NCI-H748 treated with DMSO at 0.1 percent for 48 hours (cell line): Measurements from ENCODE around the gene NMNAT3.
"Not testable (repeated sequence)": the region's sequence is repeated elsewhere in the genome, so short reads cannot be mapped to it uniquely, and the experiment has no call there.

Source experiments
- DNase-seq: peaks from one replicate; lab custom pipeline; 2025; lab: John Stamatoyannopoulos, UW

The NMNAT3 gene

GRCh38 chr3:139634111-139634635 lies 43.6 kb downstream of the NMNAT3 start:
- DNase-seq, result no peak

- no peak for DNase-seq
These were observed 44.3 kb downstream of the NMNAT3 start for GRCh38 chr3:139633511-139633910.

GRCh38 chr3:139630542-139630941 lies 47.2 kb downstream of the NMNAT3 start:
- no peak for DNase-seq

GRCh38 chr3:139629033-139629432 lies 48.7 kb downstream of the NMNAT3 start:
- no peak for DNase-seq

GRCh38 chr3:139627759-139628158 lies 50.0 kb downstream of the NMNAT3 start:
- no peak for DNase-seq

GRCh38 chr3:139620438-139620837 lies 57.3 kb downstream of the NMNAT3 start:
- DNase-seq, result no peak

GRCh38 chr3:139619484-139619883 lies 58.3 kb downstream of the NMNAT3 start:
- no peak for DNase-seq

GRCh38 chr3:139617672-139618268 lies 60.0 kb downstream of the NMNAT3 start:
- DNase-seq, result no peak

GRCh38 chr3:139611528-139611927 lies 66.2 kb downstream of the NMNAT3 start:
- DNase-seq, result no peak

- DNase-seq, result no peak
These were observed 66.9 kb downstream of the NMNAT3 start for GRCh38 chr3:139610886-139611285.

- no peak for DNase-seq
These were observed 68.8 kb downstream of the NMNAT3 start for GRCh38 chr3:139608924-139609323.

- DNase-seq, result no peak
These were observed 69.7 kb downstream of the NMNAT3 start for GRCh38 chr3:139608108-139608380.

GRCh38 chr3:139607257-139608107 lies 70.3 kb downstream of the NMNAT3 start:
- DNase-seq, result no peak

GRCh38 chr3:139602003-139602402 lies 75.8 kb downstream of the NMNAT3 start:
- no peak for DNase-seq

GRCh38 chr3:139601191-139601961 lies 76.4 kb downstream of the NMNAT3 start:
- no peak for DNase-seq

- no peak for DNase-seq
These were observed 79.8 kb downstream of the NMNAT3 start for GRCh38 chr3:139597947-139598346.

- DNase-seq, result not testable (repeated sequence)
These were observed 86.6 kb downstream of the NMNAT3 start for GRCh38 chr3:139591186-139591585.

- no peak for DNase-seq
These were observed 89.3 kb downstream of the NMNAT3 start for GRCh38 chr3:139588450-139588849.

- no peak for DNase-seq
These were observed 90.0 kb downstream of the NMNAT3 start for GRCh38 chr3:139587797-139588196.

- DNase-seq, result no peak
These were observed 91.3 kb downstream of the NMNAT3 start for GRCh38 chr3:139586420-139587017.

- no peak for DNase-seq
These were observed 92.0 kb downstream of the NMNAT3 start for GRCh38 chr3:139585820-139586219.

GRCh38 chr3:139583651-139584050 lies 94.1 kb downstream of the NMNAT3 start:
- not testable (repeated sequence) for DNase-seq
